GM23248 (cell line): ENCODE data around the gene ARHGEF4. TPM values are rescaled to one million over a fixed set of nuclear protein-coding genes. Genes with fewer than 3 reads are reported as not detected.

Experiments used
- DNase-seq: peaks from one replicate; pipeline ENCODE4 v3.0.0-alpha.2; 2015
- H2AFZ ChIP-seq: fragments of 200-600 bp; sonication (generic); 2 replicates; pipeline ENCODE4 v1.6.1; 2016; ENCODE audit warnings: antibody characterized with exemption
- H3F3A ChIP-seq: fragments of 200-600 bp; sonication (generic); 2 replicates; pipeline ENCODE4 v1.6.1; 2016; ENCODE audit warnings: mild to moderate bottlenecking, antibody characterized with exemption, mixed run types; ENCODE audit not compliant: insufficient read depth
- H3K27ac ChIP-seq: fragments of 200-600 bp; sonication (generic); 2 replicates; pipeline ENCODE4 v1.5.1; 2016; ENCODE audit warnings: mild to moderate bottlenecking
- H3K27me3 ChIP-seq: fragments of 200-600 bp; sonication (generic); replicated peaks from 2 replicates; pipeline ENCODE4 v1.6.1; 2016; ENCODE audit warnings: mild to moderate bottlenecking; ENCODE audit not compliant: insufficient read depth
- H3K36me3 ChIP-seq: fragments of 200-600 bp; sonication (generic); 2 replicates; pipeline ENCODE4 v1.6.1; 2016; ENCODE audit warnings: low read depth, mild to moderate bottlenecking
- H3K4me1 ChIP-seq: fragments of 200-600 bp; sonication (generic); 2 replicates; pipeline ENCODE4 v1.6.1; 2016; ENCODE audit warnings: mild to moderate bottlenecking; ENCODE audit not compliant: insufficient read depth
- H3K4me2 ChIP-seq: fragments of 200-600 bp; sonication (generic); one replicate; pipeline ENCODE4 v1.6.1; 2016; ENCODE audit warnings: mild to moderate bottlenecking; ENCODE audit not compliant: unreplicated experiment
- H3K4me3 ChIP-seq: fragments of 200-600 bp; sonication (generic); 2 replicates; pipeline ENCODE4 v1.5.1; 2016; ENCODE audit warnings: mild to moderate bottlenecking
- H3K79me2 ChIP-seq: fragments of 200-600 bp; sonication (generic); 2 replicates; pipeline ENCODE4 v1.6.1; 2016; ENCODE audit warnings: mild to moderate bottlenecking; ENCODE audit not compliant: insufficient read depth
- H3K9ac ChIP-seq: fragments of 200-600 bp; sonication (generic); 2 replicates; pipeline ENCODE4 v1.6.1; 2016; ENCODE audit warnings: mild to moderate bottlenecking
- H3K9me2 ChIP-seq: fragments of 200-600 bp; sonication (generic); 2 replicates; pipeline ENCODE4 v1.6.1; 2016; ENCODE audit warnings: mixed run types, mild to moderate bottlenecking, moderate library complexity; ENCODE audit not compliant: insufficient read depth
- H3K9me3 ChIP-seq: fragments of 200-600 bp; sonication (generic); one replicate; pipeline ENCODE4 v1.6.1; 2017; ENCODE audit warnings: low read depth
- H4K20me1 ChIP-seq: fragments of 200-600 bp; sonication (generic); 2 replicates; pipeline ENCODE4 v1.6.0; 2016; ENCODE audit not compliant: insufficient read depth
- EZH2 ChIP-seq: fragments of 200-600 bp; sonication (generic); IDR thresholded peaks from 2 replicates; pipeline ENCODE4 v1.6.1; 2018; ENCODE audit warnings: antibody characterized with exemption, mild to moderate bottlenecking; ENCODE audit not compliant: insufficient read depth, poor library complexity, severe bottlenecking
- EZH2phosphoT487 ChIP-seq: fragments of 200-600 bp; sonication (generic); IDR thresholded peaks from 2 replicates; pipeline ENCODE4 v1.6.1; 2018; ENCODE audit warnings: antibody characterized with exemption, moderate library complexity, mild to moderate bottlenecking, low read depth; ENCODE audit not compliant: insufficient read depth
- WGBS, 2 experiments: methylation state at CpG; one replicate each; pipeline ENCODE4 v1.1.6; 2015 to 2017; ENCODE audit warnings: low lambda C conversion rate in 2 of 2, low coverage in 1 of 2; ENCODE audit errors: missing lambda C conversion rate in 2 of 2; 5-methylcytosine and 5-hydroxymethylcytosine counted together
- in situ Hi-C: fragments of 300-500 bp; cut with MboI; formaldehyde crosslinking; loops from 2 replicates; pipeline ENCODE4 v1.15.0; 2020
- polyA plus RNA-seq: library from polyadenylated mRNA; unstranded; fragments of >200 nt; fragmentation: Nextera tagmentation; extraction: Ambion mirVana; gene quantifications from 2 replicates; pipeline ENCODE4 v1.2.1, GENCODE V29; 2016
- total RNA-seq: library from RNA; depleted of rRNA; stranded (reverse); fragments of >200 nt; shearing (Covaris generic); gene quantifications from 2 replicates; pipeline ENCODE4 v1.2.3, GENCODE V29; 2014

ARHGEF4 gene
- total and polyA plus RNA-seq, 2 experiments from 2014 or later: 7.4 to 26.0 TPM

- peak; percentile 57 for DNase-seq
- in situ Hi-C loops: no loop called here
- no peaks in the 10 kb centered on the region for H3K79me2 ChIP-seq
- peak overlapping the region; percentile 77 for H3K9ac ChIP-seq
- H3K36me3 ChIP-seq: no peaks in the 10 kb centered on the region
- peak overlapping the region; percentile 73 for H3K4me3 ChIP-seq
- H3K4me1 ChIP-seq: peaks cover 4% of the 10 kb centered on the region; the same call in 1 of the 2 replicates
- H3K27ac ChIP-seq: no peak overlapping the region
- H2AFZ ChIP-seq: peak overlapping the region; percentile 74
- no peaks in the 10 kb centered on the region for H3K27me3 ChIP-seq
- no peaks in the 10 kb centered on the region for H3F3A ChIP-seq
- TF ChIP-seq EZH2 (no peak), EZH2phosphoT487 (no peak)
- H3K4me2 ChIP-seq: peak overlapping the region; percentile 59
- 2 to 4% methylated on average over 40 to 43 of the region's 65 CpGs for WGBS, 2 experiments
- H3K9me2 ChIP-seq: no peaks in the 10 kb centered on the region
- H3K9me3 ChIP-seq: no peaks in the 10 kb centered on the region
- no peaks in the 10 kb centered on the region for H4K20me1 ChIP-seq
Measured at GRCh38 chr2:131035112-131035825, 198.6 kb downstream of the ARHGEF4 start.

GRCh38 chr2:131035826-131036231 is 199.1 kb downstream of the ARHGEF4 start:
- Histone ChIP-seq H3F3A (no peaks in the 10 kb centered on the region), H4K20me1 (no peaks in the 10 kb centered on the region), H3K79me2 (no peaks in the 10 kb centered on the region), H3K9ac (peak overlapping the region; percentile 77), H3K4me3 (peak overlapping the region; percentile 73), H2AFZ (peak overlapping the region; percentile 74; the same call in 1 of the 2 replicates), H3K9me2 (no peaks in the 10 kb centered on the region), H3K27ac (no peak overlapping the region), H3K36me3 (no peaks in the 10 kb centered on the region), H3K9me3 (no peaks in the 10 kb centered on the region), H3K4me2 (peak overlapping the region; percentile 59), H3K4me1 (peaks cover 4% of the 10 kb centered on the region; the same call in 1 of the 2 replicates), H3K27me3 (no peaks in the 10 kb centered on the region)
- peak; percentile 15 for DNase-seq
- WGBS, 2 experiments: 54 to 60% methylated on average over 10 of the region's 10 CpGs
- in situ Hi-C loops: no loop called here
- TF ChIP-seq EZH2: no peak
- no peak for TF ChIP-seq EZH2phosphoT487

GRCh38 chr2:131036269-131036668 is 199.6 kb downstream of the ARHGEF4 start:
- no peaks in the 10 kb centered on the region for H3K27me3 ChIP-seq
- in situ Hi-C loops: no loop called here
- no peaks in the 10 kb centered on the region for H4K20me1 ChIP-seq
- H3K4me1 ChIP-seq: peaks cover 4% of the 10 kb centered on the region; the same call in 1 of the 2 replicates
- no peaks in the 10 kb centered on the region for H3K36me3 ChIP-seq
- no peaks in the 10 kb centered on the region for H3K9me3 ChIP-seq
- no peak overlapping the region for H3K4me3 ChIP-seq
- H3K27ac ChIP-seq: no peak overlapping the region
- 73 to 78% methylated on average over 6 of the region's 6 CpGs for WGBS, 2 experiments
- H3K9ac ChIP-seq: no peak overlapping the region
- H3K4me2 ChIP-seq: peak overlapping the region; percentile 59
- no peaks in the 10 kb centered on the region for H3K79me2 ChIP-seq
- no peaks in the 10 kb centered on the region for H3F3A ChIP-seq
- H3K9me2 ChIP-seq: no peaks in the 10 kb centered on the region
- no peak overlapping the region for H2AFZ ChIP-seq
- no peak for TF ChIP-seq EZH2
- no peak for TF ChIP-seq EZH2phosphoT487
- DNase-seq: no peak

- WGBS, 2 experiments: 87 to 90% methylated on average over 11 of the region's 11 CpGs
- no peak for DNase-seq
- Histone ChIP-seq H3K27ac (no peak overlapping the region), H3K4me2 (no peak overlapping the region), H3K9ac (no peak overlapping the region), H3K79me2 (no peaks in the 10 kb centered on the region), H3K9me3 (no peaks in the 10 kb centered on the region), H3K36me3 (no peaks in the 10 kb centered on the region), H3K4me1 (peaks cover 4% of the 10 kb centered on the region; the same call in 1 of the 2 replicates), H3F3A (no peaks in the 10 kb centered on the region), H3K4me3 (no peak overlapping the region), H3K27me3 (no peaks in the 10 kb centered on the region), H2AFZ (no peak overlapping the region), H3K9me2 (no peaks in the 10 kb centered on the region), H4K20me1 (no peaks in the 10 kb centered on the region)
- no peak for TF ChIP-seq EZH2phosphoT487
- no peak for TF ChIP-seq EZH2
- in situ Hi-C loops: no loop called here
Measured at GRCh38 chr2:131036696-131037397, 200.1 kb downstream of the ARHGEF4 start.
